ENCODE results near the gene RYR2.

Gene RYR2

DNA sequence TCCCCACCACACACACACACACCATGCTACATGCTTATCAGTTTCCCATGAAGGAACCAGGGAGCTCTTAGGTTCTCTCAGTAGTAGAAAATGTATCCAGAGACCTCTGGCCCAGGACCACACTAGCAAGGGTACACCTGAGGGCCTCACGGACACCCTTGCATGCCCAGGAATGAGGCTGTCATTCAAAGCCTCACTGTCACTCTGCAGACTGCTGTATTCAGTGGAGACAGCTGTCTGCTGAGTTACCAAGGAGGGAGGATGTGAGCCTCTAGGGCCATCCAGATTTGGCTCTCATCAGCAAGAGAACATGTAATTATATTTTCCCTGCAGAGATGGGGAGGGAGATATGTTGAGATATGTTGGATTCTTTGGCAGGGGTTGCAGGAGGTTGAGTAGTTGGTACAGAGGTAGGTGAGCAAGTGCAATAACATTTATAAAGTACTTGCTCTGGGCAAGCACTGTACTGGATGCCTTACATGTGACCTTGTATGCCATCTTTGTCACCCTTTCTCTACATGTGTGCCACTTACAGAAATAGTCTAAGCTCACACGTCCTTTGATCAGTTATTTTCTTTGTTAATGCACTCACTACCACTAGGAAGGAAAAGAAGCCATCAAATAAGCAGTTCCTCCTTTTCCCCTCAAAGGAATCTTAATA, 598.2 kb downstream of the RYR2 start:
- no peak for TF ChIP-seq CTCF (IDR thresholded peaks at IDR 0.05; ENCODE audit: extremely low read depth, insufficient read depth, missing control alignments)
- DNase-seq (ENCODE audit: low spot score), result no peak
- in situ Hi-C loops (cut with MboI; ENCODE audit: low pct_unique_long_range_greater_than_20kb, low sequenced_read_pairs, unreplicated experiment), result no loop called here

GRCh38 chr1:237640966-237641365, 599.0 kb downstream of the RYR2 start:
- in situ Hi-C loops (cut with MboI; ENCODE audit: low pct_unique_long_range_greater_than_20kb, low sequenced_read_pairs, unreplicated experiment), result no loop called here
- no peak for DNase-seq (ENCODE audit: low spot score)
- TF ChIP-seq CTCF (IDR thresholded peaks at IDR 0.05; ENCODE audit: extremely low read depth, insufficient read depth, missing control alignments), result no peak

DNA sequence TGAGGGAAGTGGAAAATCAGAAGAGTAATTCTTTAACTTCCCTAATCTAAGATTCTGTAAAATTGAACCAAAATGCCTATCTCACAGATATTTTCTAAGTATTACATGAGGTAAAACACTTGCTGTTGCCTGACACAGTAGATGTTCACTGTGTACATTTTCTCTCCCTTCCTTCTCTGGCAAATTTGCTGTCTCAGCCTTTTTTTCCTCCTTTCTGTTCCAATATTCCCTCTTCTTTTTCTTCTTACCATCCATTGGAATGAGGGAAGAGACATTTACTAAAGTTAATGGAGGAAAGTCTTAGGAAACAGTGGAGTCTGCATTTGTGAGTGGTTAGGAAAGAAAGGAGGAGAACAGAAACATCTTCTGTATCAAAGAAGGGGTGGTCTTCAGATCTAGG, 608.8 kb downstream of the RYR2 start:
- in situ Hi-C loops (cut with MboI; ENCODE audit: low pct_unique_long_range_greater_than_20kb, low sequenced_read_pairs, unreplicated experiment), result no loop called here
- TF ChIP-seq CTCF (IDR thresholded peaks at IDR 0.05; ENCODE audit: extremely low read depth, insufficient read depth, missing control alignments), result no peak
- no peak for DNase-seq (ENCODE audit: low spot score)

DNA sequence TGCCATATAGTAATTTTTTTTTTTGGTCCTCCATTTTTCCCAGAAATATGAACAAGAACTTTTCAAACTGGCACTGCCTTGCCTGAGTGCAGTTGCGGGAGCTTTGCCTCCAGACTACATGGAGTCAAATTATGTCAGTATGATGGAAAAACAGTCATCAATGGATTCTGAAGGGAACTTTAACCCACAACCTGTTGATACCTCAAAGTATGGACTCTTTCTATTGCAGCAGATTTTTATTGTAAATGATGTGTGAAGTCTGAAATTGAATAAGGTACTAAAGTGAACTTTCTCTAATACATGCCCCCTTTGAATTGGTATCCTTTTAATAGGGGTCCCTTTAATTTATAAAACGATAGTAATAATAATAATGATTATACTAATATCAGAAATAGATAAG, 613.8 kb downstream of the RYR2 start:
- in situ Hi-C loops (cut with MboI; ENCODE audit: low pct_unique_long_range_greater_than_20kb, low sequenced_read_pairs, unreplicated experiment), result no loop called here
- no peak for DNase-seq (ENCODE audit: low spot score)

GRCh38 chr1:237664348-237664747, 622.4 kb downstream of the RYR2 start:
- in situ Hi-C loops (cut with MboI; ENCODE audit: low pct_unique_long_range_greater_than_20kb, low sequenced_read_pairs, unreplicated experiment), result no loop called here
- no peak for TF ChIP-seq CTCF (IDR thresholded peaks at IDR 0.05; ENCODE audit: extremely low read depth, insufficient read depth, missing control alignments)
- no peak for DNase-seq (ENCODE audit: low spot score)

More for the DNA sequence above, 613.8 kb downstream of the RYR2 start:
- TF ChIP-seq CTCF (IDR thresholded peaks at IDR 0.05; ENCODE audit: extremely low read depth, insufficient read depth, missing control alignments), result no peak

DNA sequence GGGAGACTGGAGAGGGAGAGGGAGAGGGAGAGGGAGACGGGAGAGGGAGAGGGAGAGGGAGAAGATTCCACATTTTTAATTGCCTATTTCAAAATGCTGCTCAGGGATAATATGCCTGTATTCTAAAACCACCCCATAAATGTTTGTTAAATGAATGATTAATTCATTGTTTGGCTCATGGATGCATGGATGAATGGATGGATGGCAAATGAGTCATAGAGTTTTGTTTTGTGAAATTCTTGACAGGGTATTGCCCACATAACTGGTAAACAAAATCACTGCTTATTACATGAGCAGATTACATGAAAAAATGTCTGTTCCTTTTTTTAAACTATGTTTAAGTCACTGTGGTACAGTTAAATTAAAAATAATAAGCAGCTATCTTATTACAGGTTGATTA, 628.3 kb downstream of the RYR2 start:
- TF ChIP-seq CTCF (IDR thresholded peaks at IDR 0.05; ENCODE audit: extremely low read depth, insufficient read depth, missing control alignments), result no peak
- DNase-seq (ENCODE audit: low spot score), result no peak
- in situ Hi-C loops (cut with MboI; ENCODE audit: low pct_unique_long_range_greater_than_20kb, low sequenced_read_pairs, unreplicated experiment), result no loop called here
